DOHH2 (cell line): Measurements from ENCODE around the gene UMODL1.
A peak's percentile ranks its signal among the peaks of the same experiment; 100 is the strongest.

Experiments used
- H3F3A ChIP-seq: fragments of 200-600 bp; sonication (generic), shearing (Covaris generic); 2 replicates; pipeline ENCODE4 v1.6.0; 2016; ENCODE audit warnings: antibody characterized with exemption, mild to moderate bottlenecking; ENCODE audit not compliant: control insufficient read depth, insufficient read depth
- H3K27ac ChIP-seq: fragments of 200-600 bp; sonication (generic); 2 replicates; pipeline ENCODE4 v1.5.1; 2014; ENCODE audit warnings: low read depth, mild to moderate bottlenecking, low read length, moderate library complexity
- H3K27me3 ChIP-seq: fragments of 200-600 bp; sonication (generic); 2 replicates; pipeline ENCODE4 v1.6.1; 2014; ENCODE audit warnings: mild to moderate bottlenecking, low read length, mixed read lengths; ENCODE audit not compliant: control insufficient read depth
- H3K36me3 ChIP-seq: fragments of 200-600 bp; sonication (generic); 2 replicates; pipeline ENCODE4 v1.6.1; 2014; ENCODE audit warnings: mild to moderate bottlenecking, low read length, moderate library complexity, mixed read lengths; ENCODE audit not compliant: control insufficient read depth
- H3K4me1 ChIP-seq: fragments of 200-600 bp; sonication (generic); 2 replicates; pipeline ENCODE4 v1.6.1; 2014; ENCODE audit warnings: mild to moderate bottlenecking, low read length, mixed read lengths; ENCODE audit not compliant: control insufficient read depth
- H3K4me2 ChIP-seq: fragments of 200-600 bp; sonication (generic); 2 replicates; pipeline ENCODE4 v1.6.0; 2014; ENCODE audit warnings: mild to moderate bottlenecking, low read length, moderate library complexity
- H3K4me3 ChIP-seq: fragments of 200-600 bp; sonication (generic); 2 replicates; pipeline ENCODE4 v1.5.1; 2014; ENCODE audit warnings: mild to moderate bottlenecking, low read length, mixed read lengths
- H3K79me2 ChIP-seq: fragments of 200-600 bp; sonication (generic); 2 replicates; pipeline ENCODE4 v1.6.1; 2014; ENCODE audit warnings: mild to moderate bottlenecking, low read length, mixed read lengths; ENCODE audit not compliant: control insufficient read depth
- H3K9me2 ChIP-seq: fragments of 200-600 bp; sonication (generic); replicated peaks from 2 replicates; pipeline ENCODE4 v1.6.1; 2014; ENCODE audit warnings: mild to moderate bottlenecking, low read length, mixed read lengths; ENCODE audit not compliant: control insufficient read depth
- H3K9me3 ChIP-seq: fragments of 200-600 bp; sonication (generic); 2 replicates; pipeline ENCODE4 v1.6.1; 2014; ENCODE audit warnings: antibody characterized with exemption, low read length, mixed read lengths; ENCODE audit not compliant: control insufficient read depth, insufficient read depth
- H4K20me1 ChIP-seq: fragments of 200-600 bp; sonication (generic); 2 replicates; pipeline ENCODE4 v1.6.0; 2014; ENCODE audit warnings: low read depth, mild to moderate bottlenecking, antibody characterized with exemption, low read length, moderate library complexity; ENCODE audit not compliant: control insufficient read depth, insufficient read depth
- CTCF ChIP-seq: fragments of 200-600 bp; sonication (generic); IDR thresholded peaks from one replicate; pipeline ENCODE4 v1.5.1; 2014; ENCODE audit warnings: antibody characterized with exemption, mild to moderate bottlenecking, low read depth, low read length; ENCODE audit not compliant: poor library complexity, severe bottlenecking
- EZH2phosphoT487 ChIP-seq: fragments of 200-600 bp; sonication (generic); IDR thresholded peaks from 2 replicates; pipeline ENCODE4 v1.6.1; 2017; ENCODE audit warnings: borderline replicate concordance, mild to moderate bottlenecking, antibody characterized with exemption, low read length, moderate library complexity, mixed read lengths

The UMODL1 gene

GRCh38 chr21:42189431-42189830 is 118.3 kb downstream of the UMODL1 start:
- Histone ChIP-seq H3K36me3 (peaks cover 11% of the 10 kb centered on the region), H3K4me3 (peak overlapping the region; percentile 71; the same call in 1 of the 2 replicates), H3K9me3 (no peaks in the 10 kb centered on the region), H3F3A (peaks cover 19% of the 10 kb centered on the region), H3K79me2 (no peaks in the 10 kb centered on the region), H4K20me1 (no peaks in the 10 kb centered on the region), H3K4me2 (peak overlapping the region; percentile 96), H3K4me1 (peaks cover 42% of the 10 kb centered on the region), H3K27ac (peak overlapping the region; percentile 92), H3K27me3 (no peaks in the 10 kb centered on the region), H3K9me2 (no peaks in the 10 kb centered on the region)
- TF ChIP-seq CTCF (no peak), EZH2phosphoT487 (no peak)

- no peak for TF ChIP-seq EZH2phosphoT487
- no peak for TF ChIP-seq CTCF
- Histone ChIP-seq H3K27ac (peak overlapping the region; percentile 92), H3K4me1 (peaks cover 44% of the 10 kb centered on the region), H3K27me3 (no peaks in the 10 kb centered on the region), H3K9me3 (no peaks in the 10 kb centered on the region), H3K4me3 (peak overlapping the region; percentile 1; the same call in 1 of the 2 replicates), H3K9me2 (no peaks in the 10 kb centered on the region), H3K79me2 (no peaks in the 10 kb centered on the region), H3K36me3 (peaks cover 11% of the 10 kb centered on the region), H4K20me1 (no peaks in the 10 kb centered on the region), H3F3A (peaks cover 19% of the 10 kb centered on the region), H3K4me2 (peak overlapping the region; percentile 96)
These were observed 118.9 kb downstream of the UMODL1 start for GRCh38 chr21:42189860-42190485.

- no peaks in the 10 kb centered on the region for H3K27me3 ChIP-seq
- TF ChIP-seq CTCF (no peak), EZH2phosphoT487 (no peak)
- no peaks in the 10 kb centered on the region for H3K79me2 ChIP-seq
- H4K20me1 ChIP-seq, result no peaks in the 10 kb centered on the region
- H3K27ac ChIP-seq, result no peak overlapping the region
- no peak overlapping the region for H3K4me2 ChIP-seq
- peaks cover 11% of the 10 kb centered on the region for H3K36me3 ChIP-seq
- peaks cover 49% of the 10 kb centered on the region for H3K4me1 ChIP-seq
- no peaks in the 10 kb centered on the region for H3K9me2 ChIP-seq
- no peaks in the 10 kb centered on the region for H3K9me3 ChIP-seq
- H3K4me3 ChIP-seq, result no peak overlapping the region
- H3F3A ChIP-seq, result peaks cover 19% of the 10 kb centered on the region
These were observed 119.4 kb downstream of the UMODL1 start for GRCh38 chr21:42190486-42190863.
